Measurements from ENCODE around the gene HDAC1.
"Not testable (repeated sequence)": the region's sequence is repeated elsewhere in the genome, so short reads cannot be mapped to it uniquely, and the experiment has no call there.

Gene HDAC1

DNA sequence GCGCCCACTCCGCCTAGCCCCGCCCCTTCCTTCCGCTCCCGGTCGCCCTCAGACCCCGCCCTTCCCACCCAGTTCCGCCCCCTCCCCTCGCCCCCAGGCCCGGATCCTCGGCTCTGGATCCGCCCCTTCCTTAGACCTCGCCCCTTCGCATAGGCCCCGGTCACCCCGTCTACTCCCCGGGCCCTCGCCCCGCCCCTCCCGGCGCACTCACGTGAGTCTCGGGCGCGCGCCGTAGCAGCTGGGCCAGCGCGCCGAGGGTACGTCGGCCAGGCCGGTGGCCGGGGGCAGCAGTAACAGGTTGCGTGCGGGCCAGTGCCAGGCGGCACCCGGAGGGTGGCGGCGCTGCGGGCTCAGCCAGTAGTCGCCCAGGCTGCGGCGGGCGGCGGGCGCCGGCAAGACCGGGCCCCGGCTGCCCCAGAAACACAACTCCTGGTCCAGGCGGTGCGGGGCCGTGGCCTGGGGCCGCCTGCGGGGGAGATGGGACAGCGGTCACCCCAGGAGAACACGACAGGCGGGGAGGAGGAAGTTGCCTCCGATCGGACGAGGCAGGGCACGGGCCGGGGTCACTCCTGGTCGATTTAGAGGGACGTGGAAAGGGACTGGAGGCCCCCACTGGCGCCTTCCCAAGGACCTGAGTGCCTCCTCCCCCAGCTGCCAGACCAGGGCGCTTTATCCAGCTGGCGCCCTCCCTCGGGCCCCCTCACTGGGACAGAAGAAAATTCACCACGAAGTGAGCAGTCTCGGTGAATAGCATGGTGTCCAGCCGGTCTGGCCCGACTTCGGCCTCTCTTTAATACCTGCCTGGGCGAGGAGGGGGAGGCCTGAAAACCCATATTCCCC, 59.7 kb downstream of the HDAC1 start:
- peak; percentile 71 to 76 for DNase-seq

DNA sequence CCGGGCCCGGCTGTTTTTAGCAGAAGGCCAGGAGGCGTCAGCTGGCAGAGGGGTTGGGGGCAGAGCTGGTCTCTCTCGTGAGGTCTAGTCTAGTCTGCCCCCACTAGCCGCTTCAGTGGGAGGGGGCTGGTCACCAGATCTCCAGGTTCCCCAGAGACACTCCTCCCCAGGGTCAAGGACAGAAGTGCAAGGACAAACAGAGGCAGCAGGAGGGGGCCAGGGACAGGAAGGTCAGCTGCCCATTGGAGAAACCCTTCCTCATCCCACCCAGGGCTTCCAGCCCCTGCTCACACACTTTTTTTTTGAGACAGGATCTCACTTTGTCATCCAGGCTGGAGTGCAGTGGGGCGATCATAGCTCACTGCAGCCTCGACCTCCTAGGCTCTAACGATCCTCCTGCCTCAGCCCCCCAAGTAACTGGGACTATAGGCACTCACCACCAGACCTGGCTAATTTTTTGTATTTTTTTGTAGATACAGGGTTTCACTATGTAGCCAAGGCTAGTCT, 60.4 kb downstream of the HDAC1 start:
- DNase-seq: no peak

DNA sequence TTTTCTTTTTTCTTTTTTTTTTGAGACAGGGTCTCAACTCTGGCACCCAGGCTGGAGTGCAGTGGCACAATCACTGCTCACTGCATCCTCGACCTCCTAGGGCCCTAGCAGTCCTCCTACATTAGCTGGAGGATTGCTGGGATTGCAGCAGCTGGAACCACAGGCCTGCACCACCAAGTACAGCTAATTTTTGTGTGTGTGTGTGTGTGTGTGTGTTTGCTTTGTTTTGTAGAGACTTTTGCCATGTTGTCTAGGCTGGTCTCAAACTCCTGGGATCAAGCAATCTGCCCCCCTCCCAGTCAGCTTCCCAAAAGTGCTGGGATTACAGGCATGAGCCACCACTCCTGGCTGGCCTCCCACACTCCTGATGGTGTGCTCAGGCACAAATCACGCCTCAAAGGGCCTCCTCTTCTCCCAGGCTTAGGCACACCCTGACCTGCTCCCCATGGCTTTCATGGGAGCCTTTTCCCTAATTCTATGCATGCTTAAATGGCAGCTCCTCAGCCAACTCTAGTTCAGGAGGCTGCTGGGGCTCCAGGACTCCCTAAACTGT, 61.0 kb downstream of the HDAC1 start:
- no peak for DNase-seq

DNA sequence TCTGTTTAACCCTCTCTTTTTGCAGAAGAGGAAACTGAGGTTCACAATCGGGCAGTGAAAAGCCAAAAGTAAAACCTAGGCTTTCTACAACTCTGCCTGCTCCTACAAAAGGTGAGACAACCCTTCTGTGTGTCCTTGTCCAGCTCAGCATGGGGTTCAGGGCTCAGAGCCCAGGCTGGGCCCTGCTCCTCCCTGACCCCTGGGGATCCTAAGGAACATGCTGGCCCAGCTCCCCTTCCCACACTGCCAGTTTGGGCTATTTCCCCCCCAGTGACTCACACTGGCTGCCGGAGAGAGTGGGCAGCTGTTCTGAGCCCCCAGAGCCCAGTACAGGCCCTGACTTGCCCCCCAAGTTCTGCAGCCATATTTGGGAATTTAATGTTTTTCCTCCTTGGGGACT, 61.5 kb downstream of the HDAC1 start:
- DNase-seq: no peak

DNA sequence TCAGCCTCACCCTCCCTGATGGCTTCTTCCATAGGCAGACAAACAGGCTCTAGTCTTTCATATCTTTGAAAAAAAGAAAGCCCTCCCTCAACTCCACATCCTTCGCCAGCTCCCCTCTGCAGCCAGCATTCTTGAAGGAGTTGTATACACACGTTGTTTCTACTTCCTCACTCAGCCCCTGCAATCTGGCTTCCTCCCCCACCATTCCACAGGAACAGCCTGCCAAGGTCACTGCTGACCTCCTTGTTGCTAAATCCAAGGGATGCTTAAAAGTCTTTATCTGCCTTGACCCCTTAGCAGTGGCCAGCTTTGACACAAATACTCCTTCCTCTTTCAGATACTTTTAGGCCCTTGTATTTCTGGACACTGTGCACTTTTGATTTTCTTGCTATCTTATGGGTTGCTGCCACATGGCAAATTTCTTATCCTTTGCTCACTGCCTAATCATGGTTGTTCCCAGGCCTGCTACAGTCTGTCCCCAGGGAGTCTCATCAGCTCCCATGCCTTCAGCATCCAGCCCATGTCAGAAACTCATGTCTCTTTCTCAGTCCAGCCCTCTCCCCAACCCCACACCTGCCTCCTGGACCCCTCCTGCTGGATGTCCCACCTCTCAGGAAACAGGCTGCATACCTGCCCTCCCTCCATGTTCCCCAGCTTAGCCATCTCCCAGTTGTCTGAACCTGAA, 62.1 kb downstream of the HDAC1 start:
- DNase-seq: peak in 1 of 2 experiments; percentile 20

DNA sequence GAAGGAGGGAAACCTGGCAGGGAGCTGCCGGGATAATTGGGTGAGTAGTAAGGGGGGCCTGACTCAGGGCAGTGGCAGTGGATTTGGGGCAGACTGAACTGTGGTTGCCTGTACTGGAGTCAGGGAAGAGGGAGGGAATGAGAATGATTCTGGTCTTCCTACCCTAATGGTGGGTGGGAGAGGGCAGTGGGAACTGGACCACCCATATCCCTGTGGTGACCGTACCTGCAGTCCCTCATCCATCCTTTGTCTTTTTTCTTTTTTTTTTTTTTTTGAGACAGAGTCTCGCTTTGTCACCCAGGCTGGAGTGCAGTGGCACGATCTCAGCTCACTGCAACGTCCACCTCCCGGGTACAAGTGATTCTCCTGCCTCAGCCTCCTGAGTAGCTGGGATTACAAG, 63.9 kb downstream of the HDAC1 start:
- DNase-seq: not testable (repeated sequence)

DNA sequence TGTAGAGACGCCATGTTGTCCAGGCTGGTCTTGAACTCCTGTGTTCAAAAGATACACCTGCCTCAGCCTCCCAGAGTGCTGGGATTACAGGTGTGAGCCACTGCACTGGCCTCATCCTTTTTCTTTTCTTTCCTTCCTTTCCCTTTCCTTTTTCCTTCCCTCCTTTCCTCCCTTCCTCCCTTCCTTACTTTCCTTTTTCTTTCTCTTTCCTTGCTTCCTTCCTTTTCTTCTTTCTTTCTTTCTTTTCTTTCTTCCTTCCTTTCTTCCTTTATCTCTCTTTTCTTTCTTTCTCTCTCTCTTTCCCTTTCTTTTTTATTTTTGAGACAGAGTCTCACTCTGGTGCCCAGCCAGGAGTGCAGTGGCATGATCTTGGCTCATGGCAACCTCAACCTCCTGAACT, 64.6 kb downstream of the HDAC1 start:
- DNase-seq: no peak

DNA sequence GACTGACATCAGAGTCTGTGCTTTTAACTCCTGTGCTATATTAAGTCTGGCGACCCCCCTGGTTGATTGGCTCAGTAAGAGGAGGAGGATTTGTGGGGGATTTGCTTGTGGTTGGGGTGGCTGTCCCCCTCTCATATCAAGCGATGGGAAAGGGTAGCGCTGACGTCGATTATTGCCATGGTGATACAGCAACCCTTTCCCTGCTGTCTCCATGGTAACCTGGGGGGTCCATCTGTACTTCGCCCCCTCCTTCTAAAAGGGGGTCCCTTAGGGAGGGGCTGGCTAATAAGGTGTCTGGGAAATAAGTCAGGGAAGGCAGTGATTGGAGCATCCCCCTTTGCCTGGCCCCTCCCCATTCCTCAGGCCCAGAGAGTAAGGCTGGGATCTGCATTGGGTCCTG, 65.7 kb downstream of the HDAC1 start:
- no peak for DNase-seq

DNA sequence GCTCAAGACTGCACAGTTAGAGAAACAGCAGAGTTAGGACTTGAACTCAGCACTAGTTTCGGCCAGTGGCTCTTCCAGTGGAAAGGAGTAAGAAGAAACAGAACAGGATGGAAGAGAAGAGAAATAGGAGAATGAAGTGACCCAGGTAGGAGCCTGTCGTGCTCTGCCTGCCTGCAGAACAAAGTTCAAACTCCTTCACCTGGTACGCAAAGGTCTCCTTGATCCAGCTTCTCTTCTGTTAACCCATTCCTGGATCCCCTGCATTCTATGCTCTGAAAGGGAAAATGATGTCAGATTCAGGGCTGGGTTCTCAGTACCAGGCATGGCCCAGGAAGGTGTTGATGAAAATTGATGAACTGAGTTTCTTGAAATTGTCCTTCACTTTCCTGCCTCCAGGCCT, 66.6 kb downstream of the HDAC1 start:
- no peak for DNase-seq

DNA sequence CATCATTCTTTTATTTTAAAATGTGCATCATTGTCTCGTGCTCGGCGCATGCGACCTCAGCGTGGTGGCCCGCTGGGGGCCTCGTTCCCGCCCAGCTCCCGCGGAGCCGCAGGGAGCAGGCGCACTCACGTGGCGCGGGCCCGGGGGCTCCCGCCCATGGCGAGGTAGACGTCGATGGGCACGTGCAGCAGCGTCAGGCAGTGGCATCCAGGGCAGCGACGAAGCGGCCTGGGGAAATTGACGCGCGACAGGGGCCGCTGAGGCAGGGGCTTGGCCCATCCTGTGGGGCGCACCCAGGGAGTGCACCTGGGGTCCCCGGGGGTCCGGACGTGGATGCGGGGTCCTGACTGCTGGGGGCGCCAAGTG, 69.4 kb downstream of the HDAC1 start:
- no peak for DNase-seq

DNA sequence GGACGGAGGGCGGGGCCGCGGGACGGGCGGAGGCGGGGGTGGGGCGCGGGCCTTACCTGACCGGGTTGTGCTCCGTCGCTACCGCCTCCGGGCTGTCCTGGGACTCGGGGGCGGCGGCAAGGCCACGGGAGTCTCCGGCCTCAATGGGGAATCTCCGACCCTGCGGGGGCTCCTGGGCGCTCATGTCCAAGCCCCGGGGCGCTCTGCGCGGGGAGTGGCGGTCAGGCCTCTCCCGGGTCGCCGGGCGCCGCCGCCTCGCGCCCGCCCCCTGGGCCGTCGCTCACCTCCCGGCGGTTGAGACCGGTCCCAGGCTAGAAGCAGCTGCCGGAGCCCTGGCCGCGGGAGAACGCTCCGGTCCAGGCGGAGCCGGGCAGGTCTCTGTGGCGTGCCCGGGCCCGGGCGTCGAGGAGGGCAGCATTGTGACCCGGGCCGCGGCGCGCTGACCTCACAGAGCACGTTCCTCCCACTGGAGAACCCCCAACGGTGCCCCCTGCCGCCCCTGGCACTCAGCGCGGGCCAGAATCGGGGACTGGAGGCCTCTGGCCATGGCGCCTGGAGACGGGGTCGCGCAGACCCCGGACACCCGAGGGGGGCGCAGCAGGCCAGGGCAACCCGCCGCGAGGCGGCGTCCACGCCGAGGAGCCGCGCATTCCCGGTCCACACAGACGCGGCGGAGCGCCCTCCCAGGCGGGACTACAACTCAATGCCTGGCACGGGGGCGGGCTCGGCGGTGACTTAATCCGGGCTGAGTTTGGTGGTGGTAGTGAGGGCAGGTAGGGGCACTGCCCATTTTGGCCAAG, 70.0 kb downstream of the HDAC1 start:
- DNase-seq: no peak

DNA sequence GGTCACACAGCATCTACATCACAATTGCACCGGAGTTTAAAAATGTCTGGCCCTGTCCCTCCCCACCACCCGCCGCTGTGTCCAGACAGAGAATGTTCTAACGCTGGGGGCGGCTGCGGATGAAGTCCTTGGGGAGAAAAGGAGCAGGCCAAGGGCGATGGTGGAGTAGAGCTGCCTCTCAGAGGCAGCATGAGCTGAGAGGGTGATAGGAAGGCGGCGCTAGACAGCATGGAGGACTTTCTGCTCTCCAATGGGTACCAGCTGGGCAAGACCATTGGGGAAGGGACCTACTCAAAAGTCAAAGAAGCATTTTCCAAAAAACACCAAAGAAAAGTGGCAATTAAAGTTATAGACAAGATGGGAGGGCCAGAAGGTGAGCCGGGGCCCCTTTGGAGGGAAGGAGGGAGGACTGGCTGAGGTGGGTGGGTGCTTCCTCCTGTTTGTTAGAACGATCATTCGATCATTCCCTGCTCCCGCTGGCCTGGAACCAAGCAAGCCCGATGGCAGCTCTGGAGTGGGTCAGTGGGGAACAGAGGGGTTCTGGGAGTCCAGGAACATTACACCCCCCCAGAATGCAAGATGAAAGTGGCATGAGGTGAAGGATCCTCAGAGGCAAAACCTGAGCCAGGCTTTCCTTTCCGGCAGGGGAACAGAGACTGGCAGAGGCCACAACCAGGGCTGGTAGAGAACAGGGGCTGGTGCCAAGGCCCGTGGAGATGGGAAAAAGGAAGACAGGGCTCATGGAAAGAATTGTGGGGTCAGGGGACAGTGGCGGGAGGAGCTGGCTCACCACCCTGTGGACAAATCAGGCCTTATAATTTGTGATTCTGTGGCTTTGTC, 70.8 kb downstream of the HDAC1 start, which contains the start of the genes FAM229A and TSSK3:
Gene FAM229A (minus strand): TSS at position 12 of the 840 bp plus-strand sequence. CDS start 394 bp downstream, outside the sequence.
Gene TSSK3 (plus strand): TSS at position 66 of the 840 bp plus-strand sequence. CDS start 163 bp downstream, at position 229.
- no peak for DNase-seq

DNA sequence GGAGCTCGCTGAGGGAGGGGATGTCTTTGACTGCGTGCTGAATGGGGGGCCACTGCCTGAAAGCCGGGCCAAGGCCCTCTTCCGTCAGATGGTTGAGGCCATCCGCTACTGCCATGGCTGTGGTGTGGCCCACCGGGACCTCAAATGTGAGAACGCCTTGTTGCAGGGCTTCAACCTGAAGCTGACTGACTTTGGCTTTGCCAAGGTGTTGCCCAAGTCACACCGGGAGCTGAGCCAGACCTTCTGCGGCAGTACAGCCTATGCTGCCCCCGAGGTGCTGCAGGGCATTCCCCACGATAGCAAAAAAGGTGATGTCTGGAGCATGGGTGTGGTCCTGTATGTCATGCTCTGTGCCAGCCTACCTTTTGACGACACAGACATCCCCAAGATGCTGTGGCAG, 71.8 kb downstream of the HDAC1 start:
- no peak for DNase-seq

DNA sequence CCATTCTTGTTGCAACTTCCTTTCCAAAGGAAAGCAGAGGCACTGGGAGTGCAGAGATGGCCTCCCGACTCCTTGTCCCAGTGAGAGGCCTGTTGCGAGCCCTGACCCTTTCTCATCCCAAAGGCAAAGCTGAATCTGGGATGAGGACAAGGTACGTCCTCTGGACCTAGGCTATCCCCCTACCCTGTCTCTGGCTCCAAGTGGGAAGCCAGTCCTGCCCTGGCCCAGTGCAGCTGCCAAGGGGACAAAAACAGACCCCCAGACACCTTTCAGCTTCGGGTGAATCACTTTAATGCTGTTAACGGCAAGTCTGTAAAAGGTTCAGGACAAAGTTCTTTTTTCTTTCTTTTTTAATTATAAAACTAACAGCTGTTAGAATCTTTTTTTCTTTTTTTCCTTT, 73.0 kb downstream of the HDAC1 start:
- no peak for DNase-seq

DNA sequence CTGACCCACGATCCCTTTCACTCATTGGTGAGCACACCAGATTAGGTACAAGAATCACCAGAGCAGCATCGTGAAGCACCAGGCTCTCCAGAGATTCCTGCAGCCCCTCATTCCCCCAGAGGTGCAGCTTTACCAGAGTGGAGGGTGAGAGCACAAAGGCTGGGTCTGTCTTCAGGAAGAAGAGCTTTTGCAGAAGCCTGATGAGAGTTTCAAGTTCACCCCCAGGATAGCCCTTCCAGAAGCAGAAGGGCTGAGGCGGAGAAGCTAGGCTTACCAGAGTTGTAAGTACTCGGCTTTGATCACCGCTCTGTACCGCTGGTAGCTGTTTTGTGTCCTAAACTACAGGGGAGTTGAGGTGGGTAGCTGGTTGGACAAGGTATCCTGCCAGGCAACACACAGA, 73.6 kb downstream of the HDAC1 start:
- no peak for DNase-seq

DNA sequence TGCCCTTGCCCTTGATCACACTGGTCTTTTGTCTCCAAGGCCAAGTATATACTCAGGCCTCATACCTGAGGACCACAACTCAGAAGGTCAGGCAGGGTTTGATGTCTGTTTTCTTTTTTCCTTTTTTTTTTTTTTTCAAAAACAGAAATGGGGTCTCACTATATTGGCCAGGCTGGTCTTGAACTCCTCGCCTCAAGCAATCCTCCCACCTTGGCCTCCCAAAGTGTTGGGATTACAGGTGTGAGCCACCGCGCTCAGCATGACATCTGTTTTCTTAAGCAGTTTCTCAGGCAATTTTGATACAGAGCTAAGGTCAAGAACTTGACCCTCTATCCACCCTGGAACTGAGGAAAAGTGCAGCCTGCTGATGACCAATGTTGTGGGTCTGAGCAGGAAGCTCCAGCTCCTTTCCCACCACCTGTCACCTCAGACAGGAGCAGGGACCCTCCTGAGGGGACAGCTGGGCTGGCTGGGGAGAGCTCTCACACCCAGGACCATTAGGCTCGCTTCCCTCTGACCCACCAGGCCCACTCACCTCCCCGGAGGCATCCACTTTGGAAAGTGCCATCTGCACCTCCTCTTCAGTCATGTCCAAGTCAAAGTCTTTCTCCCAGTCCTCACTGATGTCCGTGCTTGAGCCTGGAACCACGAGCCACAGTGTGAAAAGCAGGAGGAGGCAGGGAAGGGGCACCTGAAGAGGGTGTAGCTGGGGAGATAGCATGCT, 76.2 kb downstream of the HDAC1 start:
- DNase-seq: no peak

DNA sequence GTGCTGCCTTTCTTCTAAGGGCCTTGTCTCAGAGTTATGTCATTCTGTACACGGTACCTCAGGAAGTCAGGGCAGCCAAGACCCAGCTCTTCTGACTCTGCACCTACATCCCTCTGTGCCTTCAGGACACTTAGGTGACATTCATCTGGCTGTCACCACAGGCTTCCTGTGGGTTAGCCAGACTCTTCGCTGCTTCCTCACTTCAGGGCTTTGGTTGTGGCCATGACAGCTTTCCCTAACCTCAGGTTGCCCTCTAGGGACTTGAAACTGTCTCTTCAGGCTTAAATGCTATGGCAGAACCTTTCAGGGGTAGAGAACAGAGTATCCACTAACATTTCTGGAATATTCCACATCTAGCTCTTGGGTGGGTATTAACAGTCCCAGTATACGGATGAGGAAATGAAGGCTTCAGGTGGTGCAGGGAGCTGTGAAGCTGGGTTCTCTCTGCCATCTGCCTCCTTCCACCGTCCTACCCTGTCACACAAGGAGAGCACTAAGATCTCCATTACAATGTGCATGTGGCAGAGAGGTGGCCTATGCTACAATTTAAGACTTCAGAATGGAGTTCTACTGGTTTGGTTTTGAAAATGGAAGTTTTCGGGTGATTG, 80.4 kb downstream of the HDAC1 start:
- peak; percentile 85 to 86 for DNase-seq

DNA sequence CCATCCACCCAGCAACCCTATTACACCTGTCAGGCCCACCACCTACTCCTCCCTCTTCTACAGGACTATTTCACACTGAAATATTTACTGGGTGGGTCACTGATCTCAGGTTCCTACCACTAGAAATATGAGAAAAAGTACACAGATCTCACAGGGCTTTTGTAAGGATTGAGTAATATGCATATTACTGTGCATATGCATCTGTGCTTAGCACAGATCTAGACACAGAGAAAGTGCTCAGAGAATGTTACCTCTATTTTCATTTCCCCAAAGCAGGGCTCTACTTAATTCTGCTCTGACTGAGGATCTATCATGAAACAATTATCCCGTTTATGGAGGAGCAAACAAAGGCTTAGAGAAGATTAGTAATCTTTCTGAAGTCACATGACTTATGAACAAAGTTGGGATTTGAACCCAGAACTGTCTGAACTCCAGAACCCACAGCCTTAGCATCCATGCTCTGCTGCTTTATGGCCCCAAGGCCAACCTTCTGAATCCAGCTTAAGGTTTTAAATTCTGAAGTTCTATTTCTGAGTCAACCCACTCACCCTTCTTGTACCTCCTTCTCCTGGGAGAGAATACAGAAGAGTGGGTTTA, 82.2 kb downstream of the HDAC1 start:
- DNase-seq: no peak

DNA sequence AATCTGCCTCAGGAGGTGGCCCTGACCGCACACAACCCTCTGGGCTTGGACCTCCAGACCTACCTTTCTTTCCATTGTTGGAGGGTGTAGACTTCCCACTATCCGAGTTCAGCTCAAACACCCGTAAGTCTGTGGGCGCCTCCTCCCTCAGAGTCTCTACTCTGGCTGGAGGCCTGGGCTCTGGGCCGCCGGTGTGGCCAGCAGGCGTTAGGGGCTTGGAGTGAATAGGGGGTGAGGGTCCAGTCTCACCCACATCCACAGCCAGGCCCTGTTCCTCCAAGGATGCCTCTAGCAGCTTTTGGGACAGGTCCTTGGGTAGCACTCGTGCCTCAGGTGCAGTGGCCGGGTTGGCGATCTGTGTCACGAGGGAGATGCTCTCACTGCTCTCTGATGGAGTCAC, 84.3 kb downstream of the HDAC1 start:
- no peak for DNase-seq

DNA sequence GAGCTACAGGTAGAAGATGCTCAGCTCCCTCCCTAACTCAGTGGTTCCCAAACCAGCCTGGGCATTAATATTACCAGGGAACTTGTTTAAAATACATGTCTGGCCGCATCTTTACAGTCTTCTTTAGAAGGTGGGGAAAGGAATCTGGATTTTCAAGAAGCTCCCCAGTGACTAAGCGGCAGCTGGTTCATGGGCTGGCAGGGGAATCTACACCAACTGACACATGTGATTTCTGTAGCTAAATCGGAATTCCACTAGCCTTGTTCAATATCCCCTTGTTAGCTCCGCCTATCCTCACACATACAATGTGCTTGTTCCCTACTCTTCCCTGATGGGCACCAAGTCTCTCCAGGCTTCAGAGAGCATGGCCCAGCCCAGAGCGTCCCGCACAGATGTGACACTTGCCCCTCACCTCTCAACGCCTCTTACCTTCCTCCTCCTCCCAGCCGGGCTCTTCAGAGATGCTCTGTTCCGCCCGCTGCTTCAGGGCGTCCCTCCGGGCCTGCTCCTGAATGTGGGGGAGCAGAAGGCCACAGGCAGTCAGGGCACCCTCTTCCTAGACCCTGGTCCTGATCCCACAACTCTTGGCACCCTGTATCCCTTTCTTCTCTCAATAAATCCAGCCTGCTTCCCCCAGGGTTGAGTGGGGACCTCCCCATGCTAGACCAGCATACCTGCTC, 85.8 kb downstream of the HDAC1 start:
- DNase-seq: no peak

Measured in AML-193 (cell line).